Stimulated activated CD4-positive, alpha-beta T cell treated with anti-CD3 and anti-CD28 coated beads, Interleukin-2, amount 100 ng/mL, for 4 hours (primary cell): ENCODE results near the gene ACSM2B.
"Not testable (repeated sequence)": the region's sequence is repeated elsewhere in the genome, so short reads cannot be mapped to it uniquely, and the experiment has no call there.

Experiments used
- DNase-seq: peaks from one replicate; pipeline ENCODE4 v3.0.0-alpha.2; 2020; ENCODE audit warnings: low read depth

Gene ACSM2B

GRCh38 chr16:20532284-20532792 is 43.8 kb downstream of the ACSM2B start:
- DNase-seq: not testable (repeated sequence)

- not testable (repeated sequence) for DNase-seq
Observed at GRCh38 chr16:20531795-20532194, 44.4 kb downstream of the ACSM2B start.

GRCh38 chr16:20520103-20520502 is 56.1 kb downstream of the ACSM2B start:
- DNase-seq: no peak

- DNase-seq: no peak
Observed at GRCh38 chr16:20519231-20519630, 56.9 kb downstream of the ACSM2B start.

GRCh38 chr16:20517149-20517548 is 59.0 kb downstream of the ACSM2B start:
- DNase-seq: no peak

- no peak for DNase-seq
Observed at GRCh38 chr16:20515688-20516090, 60.5 kb downstream of the ACSM2B start.

- no peak for DNase-seq
Observed at GRCh38 chr16:20510323-20510722, 65.8 kb downstream of the ACSM2B start.

- DNase-seq: no peak
Observed at GRCh38 chr16:20507280-20507679, 68.9 kb downstream of the ACSM2B start.

GRCh38 chr16:20504418-20504817 is 71.7 kb downstream of the ACSM2B start:
- no peak for DNase-seq

GRCh38 chr16:20491448-20491847 is 84.7 kb downstream of the ACSM2B start:
- DNase-seq: not testable (repeated sequence)

- DNase-seq: not testable (repeated sequence)
Observed at GRCh38 chr16:20490994-20491393, 85.2 kb downstream of the ACSM2B start.
